HCT116 (cell line): ENCODE measurements around the gene GAS2. TPM values are rescaled to one million over a fixed set of nuclear protein-coding genes. Genes with fewer than 3 reads are reported as not detected.

Source experiments
- ATAC-seq: fragments of 200-7000 bp; cut with Tn5 transposase; 2 replicates; pipeline ENCODE4 v1.9.1; 2020; ENCODE audit warnings: mild to moderate bottlenecking, moderate library complexity
- BruUV-seq: library from RNA; stranded (reverse); fragments of 400-500 nt; replicated peaks from 2 replicates; lab custom pipeline; 2021; lab: Mats Ljungman, UMichigan
- CTCF ChIA-PET: fragments of 300-600 bp; sonication (Branson Sonifier 250); formaldehyde crosslinking; loops from one replicate; lab custom pipeline; 2021; ENCODE audit warnings: antibody characterized with exemption; lab: Charles Lee
- POLR2A ChIA-PET: fragments of 300-600, 350-600 bp; sonication (Branson Sonifier 250); formaldehyde crosslinking; loops from one replicate; lab custom pipeline; 2021; ENCODE audit warnings: antibody characterized with exemption; lab: Charles Lee
- RAD21 ChIA-PET, 2 experiments: fragments of 300-600 bp; sonication (Branson Sonifier 250); formaldehyde crosslinking; loops; one replicate each; lab custom pipeline; 2023; ENCODE audit warnings: low total read pairs in 2 of 2; ENCODE audit not compliant: uncharacterized antibody in 2 of 2, unreplicated experiment in 2 of 2, low non-redundant PET in 1 of 2; lab: Charles Lee
- DNase-seq: peaks from one replicate; pipeline ENCODE4 v3.0.0-alpha.2; 2010; ENCODE audit warnings: low read depth, low spot score
- H2AFZ ChIP-seq: fragments of 200-600 bp; shearing (Covaris generic), sonication (generic); 2 replicates; pipeline ENCODE4 v1.6.1; 2017; ENCODE audit warnings: low read depth, mixed run types, mixed read lengths, antibody characterized with exemption, low read length; ENCODE audit not compliant: poor library complexity, severe bottlenecking
- H3K27ac ChIP-seq: 2 replicates; pipeline ENCODE4 v1.5.1; 2012; ENCODE audit warnings: low read depth, low read length
- H3K27me3 ChIP-seq: fragments of 200-600 bp; sonication (generic); 2 replicates; pipeline ENCODE4 v1.6.1; 2016; ENCODE audit warnings: mixed run types, low read length, mixed read lengths; ENCODE audit not compliant: insufficient read depth
- H3K36me3 ChIP-seq, 2 experiments: fragments of 200-500 bp in 1 of 2; fragments of 200-600 bp in 1 of 2; sonication (Bioruptor generic) in 1 of 2; sonication (generic) in 1 of 2; 2 replicates each; pipeline versions ENCODE4 v1.5.1 to v1.6.1; 2014 to 2016; ENCODE audit warnings: low read length in 2 of 2, inconsistent platforms in 1 of 2, mixed read lengths in 1 of 2, mixed run types in 1 of 2; ENCODE audit not compliant: insufficient read depth in 2 of 2, control insufficient read depth in 1 of 2
- H3K4me1 ChIP-seq, 2 experiments: fragments of 200-600 bp in 1 of 2; sonication (generic) in 1 of 2; 2 replicates each; pipeline versions ENCODE4 v1.5.1 to v1.6.1; 2012 to 2017; ENCODE audit warnings: low read length in 2 of 2, inconsistent platforms in 1 of 2, mild to moderate bottlenecking in 1 of 2, mixed read lengths in 1 of 2, mixed run types in 1 of 2, moderate library complexity in 1 of 2; ENCODE audit not compliant: insufficient read depth in 2 of 2, control insufficient read depth in 1 of 2
- H3K4me2 ChIP-seq: fragments of 200-600 bp; sonication (generic); 2 replicates; pipeline ENCODE4 v1.6.1; 2017; ENCODE audit warnings: mixed run types, low read length, mixed read lengths
- H3K4me3 ChIP-seq, 2 experiments: fragments of 200-600 bp in 1 of 2; sonication (generic) in 1 of 2; replicated peaks in 1 of 2; 2 replicates each; pipeline ENCODE4 v1.5.1; 2011 to 2016; ENCODE audit warnings: low read length in 2 of 2, control low read depth in 1 of 2, low read depth in 1 of 2, mild to moderate bottlenecking in 1 of 2, mixed read lengths in 1 of 2, mixed run types in 1 of 2
- H3K79me2 ChIP-seq: fragments of 200-600 bp; sonication (generic); 2 replicates; pipeline ENCODE4 v1.6.1; 2017; ENCODE audit warnings: mild to moderate bottlenecking, mixed run types, low read length, moderate library complexity, mixed read lengths; ENCODE audit not compliant: insufficient read depth
- H3K9ac ChIP-seq: fragments of 200-600 bp; sonication (generic); 2 replicates; pipeline ENCODE4 v1.6.1; 2016; ENCODE audit warnings: low read length, mixed read lengths
- H3K9me2 ChIP-seq: fragments of 200-600 bp; sonication (generic), shearing (Covaris generic); 2 replicates; pipeline ENCODE4 v1.6.1; 2017; ENCODE audit warnings: mixed run types, mild to moderate bottlenecking, moderate library complexity; ENCODE audit not compliant: insufficient read depth
- H3K9me3 ChIP-seq, 2 experiments: fragments of 200-500 bp in 1 of 2; fragments of 200-600 bp in 1 of 2; sonication (Bioruptor generic) in 1 of 2; sonication (generic) in 1 of 2; 2 replicates each; pipeline ENCODE4 v1.6.1; 2014 to 2017; ENCODE audit warnings: low read length in 2 of 2, mixed read lengths in 2 of 2, inconsistent platforms in 1 of 2, low read depth in 1 of 2, mild to moderate bottlenecking in 1 of 2, mixed run types in 1 of 2, moderate library complexity in 1 of 2; ENCODE audit not compliant: control insufficient read depth in 1 of 2, insufficient read depth in 1 of 2
- H4K20me1 ChIP-seq: fragments of 200-600 bp; sonication (generic), shearing (Covaris generic); 2 replicates; pipeline ENCODE4 v1.6.1; 2017; ENCODE audit warnings: mixed run types, mild to moderate bottlenecking, moderate library complexity; ENCODE audit not compliant: insufficient read depth
- CBX3 ChIP-seq: IDR thresholded peaks from 2 replicates; pipeline ENCODE4 v1.6.1; 2012; ENCODE audit warnings: low read depth
- CEBPB ChIP-seq: IDR thresholded peaks from 2 replicates; pipeline ENCODE4 v1.6.1; 2012; ENCODE audit warnings: low read depth
- EGR1 ChIP-seq: IDR thresholded peaks from 2 replicates; pipeline ENCODE4 v1.6.1; 2012; ENCODE audit warnings: low read depth
- EZH2phosphoT487 ChIP-seq: fragments of 200-600 bp; IDR thresholded peaks from 2 replicates; pipeline ENCODE4 v1.6.1; 2018; ENCODE audit warnings: antibody characterized with exemption, borderline replicate concordance
- FOSL1 ChIP-seq: IDR thresholded peaks from 2 replicates; pipeline ENCODE4 v1.6.1; 2012; ENCODE audit warnings: low read depth
- JUND ChIP-seq: IDR thresholded peaks from 2 replicates; pipeline ENCODE4 v1.6.1; 2012
- POLR2AphosphoS5 ChIP-seq: IDR thresholded peaks from 2 replicates; pipeline ENCODE4 v1.6.1; 2011; ENCODE audit warnings: mild to moderate bottlenecking, low read depth, low read length, moderate library complexity
- RAD21 ChIP-seq: IDR thresholded peaks from 2 replicates; pipeline ENCODE4 v1.6.1; 2012; ENCODE audit warnings: low read depth, mild to moderate bottlenecking
- SIN3A ChIP-seq: IDR thresholded peaks from 2 replicates; pipeline ENCODE4 v1.6.1; 2012; ENCODE audit warnings: low read depth
- TCF7L2 ChIP-seq: IDR thresholded peaks from 2 replicates; pipeline ENCODE4 v1.7.0; 2011; ENCODE audit warnings: borderline replicate concordance, inconsistent platforms; ENCODE audit not compliant: insufficient read depth, insufficient read length; ENCODE audit errors: extremely low read depth
- ZBTB33 ChIP-seq: IDR thresholded peaks from 2 replicates; pipeline ENCODE4 v1.6.1; 2011; ENCODE audit warnings: mild to moderate bottlenecking, low read length, moderate library complexity; ENCODE audit not compliant: insufficient replicate concordance; ENCODE audit errors: extremely low read depth
- ZFX ChIP-seq: fragments of 450-650 bp; IDR thresholded peaks from 2 replicates; pipeline ENCODE4 v1.6.1; 2017
- ZNF274 ChIP-seq: fragments of 200-500 bp; sonication (Bioruptor generic); IDR thresholded peaks from 2 replicates; pipeline ENCODE4 v1.6.1; 2014; ENCODE audit warnings: mild to moderate bottlenecking, low read depth, low read length, inconsistent platforms
- intact Hi-C: fragments of 100-400 bp; cut with micrococcal nuclease; formaldehyde crosslinking; loops from 2 replicates; pipeline ENCODE4 v1.10.0; 2022
- total RNA-seq: library from RNA; stranded (reverse); gene quantifications from one replicate; pipeline ENCODE4 v1.2.1, GENCODE V29; 2021; ENCODE audit not compliant: unreplicated experiment
- TF ChIP-seq, protein P1 (sequence below): IDR thresholded peaks from 2 replicates; pipeline ENCODE4 v1.6.1; 2012
- TF ChIP-seq, protein P2 (sequence below): IDR thresholded peaks from 2 replicates; pipeline ENCODE4 v1.6.1; 2012; ENCODE audit warnings: low read depth
- TF ChIP-seq, protein P3 (sequence below), 3 experiments: fragments of 200-600 bp in 1 of 3; sonication (generic) in 1 of 3; IDR thresholded peaks in 2 of 3; conservative IDR thresholded peaks in 1 of 3; 2 replicates each; pipeline ENCODE4 v1.5.1; 2012 to 2017; ENCODE audit warnings: low read depth in 2 of 3, low read length in 2 of 3, antibody characterized with exemption in 1 of 3, borderline replicate concordance in 1 of 3, control low read depth in 1 of 3, mild to moderate bottlenecking in 1 of 3, mixed read lengths in 1 of 3, mixed run types in 1 of 3, moderate library complexity in 1 of 3; ENCODE audit not compliant: insufficient read depth in 1 of 3

The GAS2 gene
- total RNA-seq, 1 experiment from 2014 or later, result not detected

GRCh38 chr11:22681281-22681812 is 14.9 kb downstream of the GAS2 start:
- ChIA-PET POLR2A (no interaction called here), RAD21 (no interaction called here), CTCF (no interaction called here)
- H3K4me1 ChIP-seq, result no peaks in the 10 kb centered on the region
- H3K36me3 ChIP-seq, result no peaks in the 10 kb centered on the region
- H3K9ac ChIP-seq, result no peak overlapping the region
- intact Hi-C loops, result no loop called here
- no peaks in the 10 kb centered on the region for H3K79me2 ChIP-seq
- no peaks in the 10 kb centered on the region for H3K9me3 ChIP-seq
- H3K4me2 ChIP-seq, result no peak overlapping the region
- no peaks in the 10 kb centered on the region for H3K9me2 ChIP-seq
- BruUV-seq, result no TSS peak
- ATAC-seq, result no peak
- DNase-seq, result no peak
- peaks cover 8% of the 10 kb centered on the region; the same call in 1 of the 2 replicates for H3K27me3 ChIP-seq
- TF ChIP-seq JUND, result no peak
- no peak for TF ChIP-seq RAD21
- no peak for TF ChIP-seq SIN3A
- no peak for TF ChIP-seq CBX3
- TF ChIP-seq EZH2phosphoT487, result no peak
- TF ChIP-seq ZNF274, result no peak
- TF ChIP-seq FOSL1, result no peak
- no peak for TF ChIP-seq TCF7L2
- TF ChIP-seq ZFX, result no peak
- TF ChIP-seq CEBPB, result no peak
- TF ChIP-seq, protein P1, sequence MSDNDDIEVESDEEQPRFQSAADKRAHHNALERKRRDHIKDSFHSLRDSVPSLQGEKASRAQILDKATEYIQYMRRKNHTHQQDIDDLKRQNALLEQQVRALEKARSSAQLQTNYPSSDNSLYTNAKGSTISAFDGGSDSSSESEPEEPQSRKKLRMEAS, result no peak
- no peak for TF ChIP-seq POLR2AphosphoS5
- TF ChIP-seq ZBTB33, result no peak
- TF ChIP-seq, protein P2, sequence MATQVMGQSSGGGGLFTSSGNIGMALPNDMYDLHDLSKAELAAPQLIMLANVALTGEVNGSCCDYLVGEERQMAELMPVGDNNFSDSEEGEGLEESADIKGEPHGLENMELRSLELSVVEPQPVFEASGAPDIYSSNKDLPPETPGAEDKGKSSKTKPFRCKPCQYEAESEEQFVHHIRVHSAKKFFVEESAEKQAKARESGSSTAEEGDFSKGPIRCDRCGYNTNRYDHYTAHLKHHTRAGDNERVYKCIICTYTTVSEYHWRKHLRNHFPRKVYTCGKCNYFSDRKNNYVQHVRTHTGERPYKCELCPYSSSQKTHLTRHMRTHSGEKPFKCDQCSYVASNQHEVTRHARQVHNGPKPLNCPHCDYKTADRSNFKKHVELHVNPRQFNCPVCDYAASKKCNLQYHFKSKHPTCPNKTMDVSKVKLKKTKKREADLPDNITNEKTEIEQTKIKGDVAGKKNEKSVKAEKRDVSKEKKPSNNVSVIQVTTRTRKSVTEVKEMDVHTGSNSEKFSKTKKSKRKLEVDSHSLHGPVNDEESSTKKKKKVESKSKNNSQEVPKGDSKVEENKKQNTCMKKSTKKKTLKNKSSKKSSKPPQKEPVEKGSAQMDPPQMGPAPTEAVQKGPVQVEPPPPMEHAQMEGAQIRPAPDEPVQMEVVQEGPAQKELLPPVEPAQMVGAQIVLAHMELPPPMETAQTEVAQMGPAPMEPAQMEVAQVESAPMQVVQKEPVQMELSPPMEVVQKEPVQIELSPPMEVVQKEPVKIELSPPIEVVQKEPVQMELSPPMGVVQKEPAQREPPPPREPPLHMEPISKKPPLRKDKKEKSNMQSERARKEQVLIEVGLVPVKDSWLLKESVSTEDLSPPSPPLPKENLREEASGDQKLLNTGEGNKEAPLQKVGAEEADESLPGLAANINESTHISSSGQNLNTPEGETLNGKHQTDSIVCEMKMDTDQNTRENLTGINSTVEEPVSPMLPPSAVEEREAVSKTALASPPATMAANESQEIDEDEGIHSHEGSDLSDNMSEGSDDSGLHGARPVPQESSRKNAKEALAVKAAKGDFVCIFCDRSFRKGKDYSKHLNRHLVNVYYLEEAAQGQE, result no peak
- TF ChIP-seq, protein P3, sequence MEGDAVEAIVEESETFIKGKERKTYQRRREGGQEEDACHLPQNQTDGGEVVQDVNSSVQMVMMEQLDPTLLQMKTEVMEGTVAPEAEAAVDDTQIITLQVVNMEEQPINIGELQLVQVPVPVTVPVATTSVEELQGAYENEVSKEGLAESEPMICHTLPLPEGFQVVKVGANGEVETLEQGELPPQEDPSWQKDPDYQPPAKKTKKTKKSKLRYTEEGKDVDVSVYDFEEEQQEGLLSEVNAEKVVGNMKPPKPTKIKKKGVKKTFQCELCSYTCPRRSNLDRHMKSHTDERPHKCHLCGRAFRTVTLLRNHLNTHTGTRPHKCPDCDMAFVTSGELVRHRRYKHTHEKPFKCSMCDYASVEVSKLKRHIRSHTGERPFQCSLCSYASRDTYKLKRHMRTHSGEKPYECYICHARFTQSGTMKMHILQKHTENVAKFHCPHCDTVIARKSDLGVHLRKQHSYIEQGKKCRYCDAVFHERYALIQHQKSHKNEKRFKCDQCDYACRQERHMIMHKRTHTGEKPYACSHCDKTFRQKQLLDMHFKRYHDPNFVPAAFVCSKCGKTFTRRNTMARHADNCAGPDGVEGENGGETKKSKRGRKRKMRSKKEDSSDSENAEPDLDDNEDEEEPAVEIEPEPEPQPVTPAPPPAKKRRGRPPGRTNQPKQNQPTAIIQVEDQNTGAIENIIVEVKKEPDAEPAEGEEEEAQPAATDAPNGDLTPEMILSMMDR (IDR thresholded peaks at IDR 0.05 in 2 of 3, conservative IDR thresholded peaks at IDR 0.05 in 1 of 3; ENCODE audit: borderline replicate concordance in 1 of 3, insufficient read depth in 1 of 3, low read depth in 2 of 3, low read length in 2 of 3), result no peak
- TF ChIP-seq EGR1, result no peak
- no peak overlapping the region for H3K4me3 ChIP-seq
- H2AFZ ChIP-seq, result no peak overlapping the region
- no peak overlapping the region for H3K27ac ChIP-seq
- H4K20me1 ChIP-seq, result no peaks in the 10 kb centered on the region
